Uterus (tissue), 2 donors: ENCODE data around the gene SNRPB.

Source experiments
- POLR2A ChIP-seq, 2 donors: fragments of 450-650 bp; IDR thresholded peaks; one replicate each; pipeline ENCODE4 v1.6.1; 2016; ENCODE audit warnings: antibody characterized with exemption in 2 of 2, mild to moderate bottlenecking in 1 of 2, moderate library complexity in 1 of 2
- TF ChIP-seq, protein P1 (sequence below), 4 experiments: fragments of 200-600 bp in 2 of 4; fragments of 450-650 bp in 2 of 4; sonication (generic) in 2 of 4; IDR thresholded peaks; one replicate each; pipeline ENCODE4 v1.5.1; 2016 to 2019; ENCODE audit warnings: antibody characterized with exemption in 4 of 4, mild to moderate bottlenecking in 2 of 4, moderate library complexity in 1 of 4

DNA sequence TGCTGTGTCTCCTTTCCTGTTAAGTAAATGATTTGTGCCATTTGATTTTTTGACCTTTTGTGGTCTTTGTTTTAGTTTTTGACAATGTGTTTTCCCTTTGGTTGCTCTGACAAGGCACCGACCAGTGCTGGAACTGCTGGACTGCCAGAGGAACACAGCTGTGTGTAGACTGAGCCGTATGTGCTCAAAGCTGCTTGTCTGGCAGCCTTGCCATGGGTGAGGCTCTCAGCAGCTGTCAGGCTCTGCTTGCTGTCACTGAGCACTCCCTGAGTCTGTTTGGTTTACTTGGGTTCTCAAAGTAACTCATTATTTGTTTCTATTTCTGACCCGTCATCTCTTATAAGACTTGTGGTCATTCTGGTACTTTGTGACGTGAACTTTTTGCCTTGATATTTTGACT is 15.1 kb upstream of the SNRPB start:
- TF ChIP-seq, protein P1, sequence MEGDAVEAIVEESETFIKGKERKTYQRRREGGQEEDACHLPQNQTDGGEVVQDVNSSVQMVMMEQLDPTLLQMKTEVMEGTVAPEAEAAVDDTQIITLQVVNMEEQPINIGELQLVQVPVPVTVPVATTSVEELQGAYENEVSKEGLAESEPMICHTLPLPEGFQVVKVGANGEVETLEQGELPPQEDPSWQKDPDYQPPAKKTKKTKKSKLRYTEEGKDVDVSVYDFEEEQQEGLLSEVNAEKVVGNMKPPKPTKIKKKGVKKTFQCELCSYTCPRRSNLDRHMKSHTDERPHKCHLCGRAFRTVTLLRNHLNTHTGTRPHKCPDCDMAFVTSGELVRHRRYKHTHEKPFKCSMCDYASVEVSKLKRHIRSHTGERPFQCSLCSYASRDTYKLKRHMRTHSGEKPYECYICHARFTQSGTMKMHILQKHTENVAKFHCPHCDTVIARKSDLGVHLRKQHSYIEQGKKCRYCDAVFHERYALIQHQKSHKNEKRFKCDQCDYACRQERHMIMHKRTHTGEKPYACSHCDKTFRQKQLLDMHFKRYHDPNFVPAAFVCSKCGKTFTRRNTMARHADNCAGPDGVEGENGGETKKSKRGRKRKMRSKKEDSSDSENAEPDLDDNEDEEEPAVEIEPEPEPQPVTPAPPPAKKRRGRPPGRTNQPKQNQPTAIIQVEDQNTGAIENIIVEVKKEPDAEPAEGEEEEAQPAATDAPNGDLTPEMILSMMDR (IDR thresholded peaks at IDR 0.05) = no peak
- no peak for TF ChIP-seq POLR2A (IDR thresholded peaks at IDR 0.05)
